NCI-H345 treated with DMSO at 0.1 percent for 48 hours (cell line): ENCODE results near the gene PRMT7.
"Not testable (repeated sequence)": the region's sequence is repeated elsewhere in the genome, so short reads cannot be mapped to it uniquely, and the experiment has no call there.

Source experiments
- DNase-seq: peaks from one replicate; lab custom pipeline; 2025; ENCODE audit not compliant: unreplicated experiment; lab: John Stamatoyannopoulos, UW

Gene PRMT7

DNA sequence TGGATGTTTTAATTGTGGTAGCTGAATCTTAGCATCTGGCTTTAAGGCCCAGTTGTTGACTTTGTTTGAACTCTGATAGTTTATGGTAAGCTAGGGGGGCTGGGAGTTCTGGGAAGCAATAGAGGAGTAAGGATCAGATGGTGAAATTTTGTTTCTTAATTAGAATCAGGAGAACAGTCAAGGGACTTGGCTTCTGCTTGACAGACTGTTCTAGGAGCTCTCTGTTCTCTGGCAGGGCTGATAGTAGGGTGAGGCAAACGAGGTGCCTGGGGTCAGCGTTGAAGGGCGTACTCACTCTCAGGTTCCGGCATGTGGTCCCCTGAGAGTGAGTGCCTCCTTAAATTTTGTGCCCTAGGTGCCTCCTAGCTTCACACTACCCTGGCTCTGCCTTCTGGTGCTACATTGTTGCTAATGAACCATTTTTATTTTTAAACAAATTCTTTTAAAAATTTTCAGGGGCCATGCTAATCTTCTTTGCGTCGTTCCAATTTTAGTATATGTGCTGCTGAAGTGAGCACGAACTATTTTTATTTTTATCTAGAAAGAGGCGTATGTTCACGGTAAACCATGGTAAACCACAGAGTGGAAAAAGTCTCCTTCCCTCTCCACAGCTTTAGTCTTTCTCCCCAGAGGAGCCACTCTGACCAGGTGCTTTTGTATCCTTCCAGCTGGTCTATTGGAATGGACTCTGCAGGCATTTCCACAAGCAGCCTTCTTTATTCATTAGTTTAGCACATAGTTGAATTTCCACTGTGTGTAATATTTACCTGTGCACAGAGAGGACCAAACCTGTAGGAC, 26.8 kb upstream of the PRMT7 start:
- DNase-seq, result no peak

- no peak for DNase-seq
Observed at GRCh38 chr16:68284847-68285246, 26.0 kb upstream of the PRMT7 start.

DNA sequence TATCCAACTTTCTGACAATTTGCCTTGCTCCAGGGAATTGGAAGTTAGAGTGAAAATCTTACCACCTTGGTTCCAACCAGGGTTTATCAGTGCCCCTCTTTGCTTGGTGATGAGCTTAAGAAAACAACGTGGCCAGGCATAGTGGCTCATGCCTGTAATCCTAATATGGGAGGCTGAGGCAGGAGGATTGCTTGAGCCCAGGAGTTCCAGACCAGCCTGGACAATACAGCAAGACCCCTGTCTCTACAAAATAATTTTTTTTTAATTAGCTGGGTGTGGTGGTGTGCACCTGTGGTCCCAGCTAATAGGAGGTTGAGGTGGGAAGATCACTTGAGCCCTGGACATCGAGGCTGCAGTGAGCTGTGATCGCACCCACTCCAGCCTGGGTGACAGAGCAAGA, 25.1 kb upstream of the PRMT7 start:
- no peak for DNase-seq

- DNase-seq, result no peak
Observed at GRCh38 chr16:68286153-68287074, 24.4 kb upstream of the PRMT7 start.

GRCh38 chr16:68287276-68288251, 23.3 kb upstream of the PRMT7 start:
- DNase-seq, result no peak

DNA sequence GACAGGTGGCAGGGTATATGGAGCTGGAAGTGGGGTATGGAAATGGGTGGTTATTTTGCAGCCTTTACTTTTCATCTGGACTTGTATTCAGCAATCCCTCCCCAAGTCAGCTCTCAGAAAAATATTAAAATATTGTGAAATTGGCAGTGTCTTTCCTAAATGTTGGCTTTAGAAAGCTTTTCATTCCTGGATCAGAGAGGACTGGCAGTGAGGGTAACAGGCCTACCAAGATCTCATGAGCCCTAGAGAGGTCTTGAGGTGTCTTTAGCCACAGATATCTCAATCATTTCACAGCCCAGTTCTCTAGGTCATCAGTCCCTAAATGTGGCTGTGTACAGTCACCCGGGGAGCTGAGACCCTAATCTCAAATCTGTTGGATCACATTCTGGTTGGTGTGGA, 22.6 kb upstream of the PRMT7 start:
- DNase-seq, result no peak

DNA sequence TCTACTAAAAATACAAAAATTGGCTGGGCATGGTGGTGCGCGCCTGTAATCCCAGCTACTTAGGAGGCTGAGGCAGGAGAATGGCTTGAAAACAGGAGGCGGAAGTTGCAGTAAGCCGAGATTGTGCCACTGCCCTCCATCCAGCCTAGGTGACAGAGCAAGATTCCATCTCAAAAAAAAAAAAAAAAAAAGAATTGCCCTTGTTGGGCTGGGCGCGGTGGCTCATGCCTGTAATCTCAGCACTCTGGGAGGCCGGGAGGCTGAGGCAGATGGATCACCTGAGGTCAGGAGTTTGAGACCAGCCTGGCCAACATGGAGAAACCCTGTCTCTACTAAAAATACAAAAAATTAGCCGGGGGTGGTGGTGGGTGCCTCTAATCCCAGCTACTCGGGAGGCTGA, 22.0 kb upstream of the PRMT7 start:
- not testable (repeated sequence) for DNase-seq

- DNase-seq, result no peak
Observed at GRCh38 chr16:68289202-68289601, 21.6 kb upstream of the PRMT7 start.

DNA sequence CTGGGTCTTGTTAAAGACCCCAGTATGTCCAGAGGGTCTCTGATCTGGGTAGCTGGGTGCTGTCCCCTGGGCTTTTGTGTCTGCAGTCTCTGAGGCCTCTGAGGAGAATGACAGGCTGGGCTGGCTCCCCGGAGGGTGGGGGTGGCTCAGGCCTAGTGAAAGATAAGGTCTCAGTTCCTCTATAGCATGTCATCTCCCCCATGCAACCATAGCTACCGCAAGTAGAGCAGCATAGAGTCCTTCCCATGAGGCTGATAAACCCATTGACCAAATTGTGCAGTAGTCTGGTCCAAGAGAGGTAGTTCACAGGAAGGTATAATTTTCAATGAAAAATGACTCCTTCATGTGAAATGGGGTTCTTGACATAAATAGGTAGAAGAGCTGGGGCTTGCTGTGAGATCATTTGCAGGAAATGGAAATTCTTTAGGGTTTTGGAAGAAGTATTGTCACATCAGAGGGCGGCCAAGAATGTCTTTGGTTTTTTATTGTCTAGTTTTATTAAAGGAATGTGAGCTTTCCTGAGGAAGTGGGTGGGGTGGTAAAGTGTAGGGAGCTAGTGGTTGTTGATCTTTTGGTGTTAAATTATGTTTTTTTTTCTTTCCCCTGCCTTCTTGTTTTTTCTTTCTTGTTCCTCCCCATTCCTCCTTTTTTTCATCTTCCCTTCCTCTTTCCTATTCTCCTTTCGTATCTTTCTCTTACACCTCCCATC, 21.0 kb upstream of the PRMT7 start:
- DNase-seq, result no peak

- DNase-seq, result no peak
Observed at GRCh38 chr16:68290450-68290849, 20.4 kb upstream of the PRMT7 start.

GRCh38 chr16:68291227-68291626, 19.6 kb upstream of the PRMT7 start:
- DNase-seq, result no peak

GRCh38 chr16:68292425-68292824, 18.4 kb upstream of the PRMT7 start:
- DNase-seq, result no peak

- DNase-seq, result no peak
Observed at GRCh38 chr16:68296291-68296690, 14.5 kb upstream of the PRMT7 start.

DNA sequence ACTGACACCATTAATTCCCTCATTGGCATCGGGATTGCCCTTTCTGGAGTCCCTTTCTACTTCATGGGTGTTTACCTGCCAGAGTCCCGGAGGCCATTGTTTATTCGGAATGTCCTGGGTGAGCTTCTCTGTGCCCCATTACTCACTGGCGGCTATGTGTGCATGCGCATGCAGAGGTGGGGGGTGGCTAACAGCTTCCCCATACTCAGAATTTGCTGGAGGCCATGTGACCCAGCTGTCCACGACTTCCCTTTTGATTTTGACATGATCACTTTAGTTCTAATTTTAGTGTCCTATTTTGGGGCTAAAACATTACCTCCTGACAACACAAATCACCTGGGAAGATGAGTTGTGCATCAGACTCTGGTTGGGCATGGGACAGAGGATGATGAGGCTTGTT, 14.1 kb upstream of the PRMT7 start:
- no peak for DNase-seq

DNA sequence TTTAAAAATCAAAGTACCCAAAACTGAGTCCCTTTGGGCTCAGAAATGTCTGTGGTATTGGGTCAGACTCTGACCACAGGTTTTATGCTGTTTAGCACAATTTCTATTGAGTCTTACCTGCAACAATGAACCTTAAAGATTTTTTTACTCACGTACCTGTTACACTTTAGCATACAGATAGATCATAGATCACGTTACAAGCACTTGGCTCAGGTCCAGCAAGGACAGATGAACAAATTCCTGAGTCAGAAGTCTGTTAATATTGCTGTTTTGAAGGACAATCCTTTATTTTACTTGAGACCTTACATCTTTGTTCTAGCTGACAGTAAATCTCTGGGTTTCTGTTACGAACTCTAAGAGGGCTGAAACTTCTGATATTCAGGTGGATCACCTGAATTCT, 12.9 kb upstream of the PRMT7 start:
- DNase-seq, result no peak

DNA sequence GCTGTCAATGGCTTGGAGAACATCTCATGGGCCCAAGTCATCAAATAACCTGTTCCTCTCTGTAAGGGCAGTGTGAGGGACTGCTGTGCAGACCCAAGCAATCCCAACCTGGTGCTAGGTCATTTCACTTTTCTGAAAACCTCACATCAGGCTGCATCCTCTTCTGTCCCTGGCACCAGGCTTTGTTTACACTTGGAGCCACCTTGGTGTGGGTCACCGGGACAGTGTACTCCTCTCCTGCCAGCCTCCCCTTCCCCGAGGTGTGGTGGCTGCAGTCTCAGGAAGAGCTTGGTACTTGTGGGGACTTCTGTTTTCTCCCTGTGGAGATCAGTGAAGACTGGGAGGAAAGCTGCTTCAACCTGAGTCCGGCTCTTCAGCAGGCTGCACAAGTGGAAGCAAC, 12.5 kb upstream of the PRMT7 start:
- no peak for DNase-seq

- DNase-seq, result no peak
Observed at GRCh38 chr16:68298907-68299561, 11.8 kb upstream of the PRMT7 start.

DNA sequence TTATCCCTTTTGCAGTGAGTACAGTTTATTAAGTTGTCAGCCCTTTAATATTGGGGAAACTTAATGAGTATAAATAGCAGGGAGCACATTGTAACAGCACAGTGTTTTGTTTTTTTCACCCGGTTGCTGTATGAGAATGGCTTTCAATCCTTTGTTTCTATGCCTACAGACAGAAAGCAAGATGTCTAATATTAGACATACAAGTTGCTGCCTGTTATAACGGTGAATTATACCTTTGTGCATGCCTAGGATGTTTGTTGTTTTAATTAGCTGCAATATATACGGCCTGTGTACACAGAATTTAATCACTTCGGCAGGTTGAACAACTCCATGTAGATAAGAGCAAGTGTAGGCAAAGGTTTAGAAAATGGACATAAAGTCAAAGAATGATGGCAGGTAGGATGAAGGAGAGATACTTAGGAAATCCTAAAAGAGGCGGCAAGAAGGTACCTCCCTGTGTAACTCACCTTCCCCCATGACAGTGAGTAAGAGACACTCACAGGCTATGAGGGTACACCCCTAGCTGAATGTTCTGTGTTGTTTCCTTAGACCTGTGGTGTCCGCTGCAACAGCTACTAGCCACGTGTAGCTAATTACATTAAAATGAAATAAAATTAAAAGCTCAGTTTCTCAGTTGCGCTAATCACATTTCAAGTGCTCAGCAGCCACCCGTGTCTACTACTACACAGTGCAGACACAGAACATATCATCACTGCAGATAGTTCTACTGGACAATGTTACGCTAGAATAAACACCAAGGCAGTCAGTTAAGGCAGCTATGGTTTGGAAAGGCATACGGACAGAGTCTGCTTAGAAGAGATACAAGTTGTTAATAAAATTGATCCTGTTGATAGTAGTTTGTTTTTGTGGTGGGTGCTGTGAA, 11.0 kb upstream of the PRMT7 start:
- DNase-seq, result no peak
